Smooth muscle cell (in vitro differentiated cells): ENCODE data around the gene AMOTL2. TPM values are rescaled to one million over a fixed set of nuclear protein-coding genes. Genes with fewer than 3 reads are reported as not detected.
A peak's percentile ranks its signal among the peaks of the same experiment; 100 is the strongest.

Source experiments
- DNase-seq: peaks from one replicate; lab custom pipeline; 2025; ENCODE audit not compliant: unreplicated experiment; lab: John Stamatoyannopoulos, UW
- H2AFZ ChIP-seq: fragments of 200-600 bp; sonication (generic); 2 replicates; pipeline ENCODE4 v1.6.0; 2016; ENCODE audit warnings: antibody characterized with exemption, low read depth, mild to moderate bottlenecking
- H3F3A ChIP-seq: fragments of 200-600 bp; sonication (generic); 2 replicates; pipeline ENCODE4 v1.6.0; 2017; ENCODE audit warnings: antibody characterized with exemption, low read depth
- H3K27ac ChIP-seq: fragments of 200-600 bp; sonication (generic); 2 replicates; pipeline ENCODE4 v1.5.1; 2016; ENCODE audit warnings: low read depth, mild to moderate bottlenecking
- H3K27me3 ChIP-seq: fragments of 200-600 bp; sonication (generic); 2 replicates; pipeline ENCODE4 v1.6.1; 2016; ENCODE audit warnings: low read depth, mild to moderate bottlenecking
- H3K36me3 ChIP-seq: fragments of 200-600 bp; sonication (generic); 2 replicates; pipeline ENCODE4 v1.5.1; 2016; ENCODE audit warnings: low read depth
- H3K4me1 ChIP-seq: fragments of 200-600 bp; sonication (generic); 2 replicates; pipeline ENCODE4 v1.5.1; 2016; ENCODE audit warnings: low read depth
- H3K4me2 ChIP-seq: fragments of 200-600 bp; sonication (generic); 2 replicates; pipeline ENCODE4 v1.6.0; 2016; ENCODE audit warnings: mild to moderate bottlenecking
- H3K4me3 ChIP-seq: fragments of 200-600 bp; sonication (generic); 2 replicates; pipeline ENCODE4 v1.5.1; 2016; ENCODE audit warnings: mild to moderate bottlenecking
- H3K79me2 ChIP-seq: fragments of 200-600 bp; sonication (generic); 2 replicates; pipeline ENCODE4 v1.6.0; 2016; ENCODE audit warnings: low read depth, mild to moderate bottlenecking
- H3K9ac ChIP-seq: fragments of 200-600 bp; sonication (generic); 2 replicates; pipeline ENCODE4 v1.6.0; 2016; ENCODE audit warnings: low read depth
- H3K9me3 ChIP-seq: fragments of 200-600 bp; sonication (generic); replicated peaks from 2 replicates; pipeline ENCODE4 v1.5.1; 2016; ENCODE audit warnings: low read depth
- H4K20me1 ChIP-seq: fragments of 200-600 bp; sonication (generic); 2 replicates; pipeline ENCODE4 v1.6.0; 2016; ENCODE audit warnings: low read depth
- WGBS: methylation state at CpG from one replicate; pipeline ENCODE4 v1.1.7; 2016; ENCODE audit warnings: low lambda C conversion rate; 5-methylcytosine and 5-hydroxymethylcytosine counted together
- polyA plus RNA-seq: library from polyadenylated mRNA; unstranded; fragments of >200 nt; fragmentation: Nextera tagmentation; extraction: Ambion mirVana; gene quantifications from 2 replicates; pipeline ENCODE4 v1.2.1, GENCODE V29; 2016
- total RNA-seq: library from RNA; depleted of rRNA; stranded (reverse); fragments of >200 nt; gene quantifications from 2 replicates; pipeline ENCODE4 v1.2.3, GENCODE V29; 2014
- TF ChIP-seq, protein P1 (sequence below): fragments of 200-600 bp; sonication (generic); IDR thresholded peaks from 2 replicates; pipeline ENCODE4 v1.5.1; 2017; ENCODE audit warnings: borderline replicate concordance, mild to moderate bottlenecking, antibody characterized with exemption; ENCODE audit not compliant: insufficient read depth, poor library complexity, severe bottlenecking

The AMOTL2 gene
- total and polyA plus RNA-seq, 2 experiments from 2014 or later = 109 to 114 TPM

DNA sequence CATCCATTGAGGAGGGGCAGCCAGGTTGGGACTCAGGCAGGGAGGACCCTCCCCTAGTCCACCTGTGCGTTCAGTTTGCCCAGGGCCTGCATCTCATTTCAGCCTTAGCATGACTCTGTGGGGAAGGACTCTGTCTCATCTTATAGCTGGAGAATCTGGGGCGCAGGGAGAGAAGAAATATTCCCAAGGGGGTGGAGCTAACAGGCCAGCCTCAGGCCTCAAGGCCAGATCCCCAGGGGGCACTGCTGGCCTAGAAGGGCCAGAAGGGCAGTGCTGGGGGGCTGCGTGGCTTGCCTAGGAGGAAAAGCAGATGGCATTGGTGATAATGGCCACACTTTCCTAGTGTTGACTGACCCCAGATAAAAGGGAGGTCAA lies 10.9 kb downstream of the AMOTL2 start:
- Histone ChIP-seq H3K36me3 (peaks cover 3% of the 10 kb centered on the region), H3K4me1 (peaks cover 27% of the 10 kb centered on the region), H3K9me3 (no peaks in the 10 kb centered on the region), H3K27me3 (no peaks in the 10 kb centered on the region), H4K20me1 (peaks cover 68% of the 10 kb centered on the region), H3K27ac (peak overlapping the region; percentile 79), H3K4me3 (no peak overlapping the region), H2AFZ (no peak overlapping the region), H3F3A (peaks cover 32% of the 10 kb centered on the region), H3K9ac (peak overlapping the region; percentile 48), H3K4me2 (peak overlapping the region; percentile 82), H3K79me2 (peaks cover 10% of the 10 kb centered on the region)
- DNase-seq = no peak
- TF ChIP-seq, protein P1, sequence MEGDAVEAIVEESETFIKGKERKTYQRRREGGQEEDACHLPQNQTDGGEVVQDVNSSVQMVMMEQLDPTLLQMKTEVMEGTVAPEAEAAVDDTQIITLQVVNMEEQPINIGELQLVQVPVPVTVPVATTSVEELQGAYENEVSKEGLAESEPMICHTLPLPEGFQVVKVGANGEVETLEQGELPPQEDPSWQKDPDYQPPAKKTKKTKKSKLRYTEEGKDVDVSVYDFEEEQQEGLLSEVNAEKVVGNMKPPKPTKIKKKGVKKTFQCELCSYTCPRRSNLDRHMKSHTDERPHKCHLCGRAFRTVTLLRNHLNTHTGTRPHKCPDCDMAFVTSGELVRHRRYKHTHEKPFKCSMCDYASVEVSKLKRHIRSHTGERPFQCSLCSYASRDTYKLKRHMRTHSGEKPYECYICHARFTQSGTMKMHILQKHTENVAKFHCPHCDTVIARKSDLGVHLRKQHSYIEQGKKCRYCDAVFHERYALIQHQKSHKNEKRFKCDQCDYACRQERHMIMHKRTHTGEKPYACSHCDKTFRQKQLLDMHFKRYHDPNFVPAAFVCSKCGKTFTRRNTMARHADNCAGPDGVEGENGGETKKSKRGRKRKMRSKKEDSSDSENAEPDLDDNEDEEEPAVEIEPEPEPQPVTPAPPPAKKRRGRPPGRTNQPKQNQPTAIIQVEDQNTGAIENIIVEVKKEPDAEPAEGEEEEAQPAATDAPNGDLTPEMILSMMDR = no peak
- 82% methylated on average over 3 of the region's 3 CpGs for WGBS

DNA sequence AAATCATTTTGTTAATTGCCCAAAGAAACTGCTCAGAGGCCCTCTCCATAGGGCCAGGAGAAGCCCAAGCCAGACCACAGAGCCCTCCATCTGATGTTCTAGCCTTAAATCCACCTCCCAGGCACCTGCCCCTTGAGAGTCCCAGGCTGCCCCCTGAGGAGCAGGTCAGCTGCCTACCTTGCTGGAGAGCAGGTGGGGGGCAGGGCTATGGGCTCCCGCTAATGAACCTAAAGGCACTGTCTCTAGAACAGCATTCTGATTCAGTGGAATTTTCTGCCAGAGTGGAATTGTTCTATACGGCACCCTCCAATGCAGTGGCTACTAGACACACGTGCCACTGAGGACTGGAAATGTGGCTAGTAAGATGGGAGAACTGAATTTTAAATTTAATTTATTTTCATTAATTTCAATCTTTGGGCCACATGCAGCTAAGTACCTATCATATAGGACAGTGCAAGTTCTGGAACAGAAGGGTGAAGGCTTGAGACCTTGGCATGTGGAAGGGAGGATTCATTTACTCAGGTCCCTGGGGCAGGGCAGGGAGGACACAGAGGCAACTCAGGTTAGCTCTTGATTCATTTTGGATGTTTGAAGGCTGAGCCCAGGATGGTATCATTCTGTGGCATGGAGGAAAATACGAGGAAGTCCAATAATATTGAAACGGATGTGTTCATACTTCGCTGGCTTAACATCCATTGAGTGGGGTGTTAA lies 11.4 kb downstream of the AMOTL2 start:
- no peak overlapping the region for H3K4me3 ChIP-seq
- H3K27ac ChIP-seq = peak overlapping the region; percentile 79
- H3K27me3 ChIP-seq = no peaks in the 10 kb centered on the region
- TF ChIP-seq, protein P1 = no peak
- 80% methylated on average over 6 of the region's 6 CpGs for WGBS
- peaks cover 65% of the 10 kb centered on the region for H4K20me1 ChIP-seq
- no peaks in the 10 kb centered on the region for H3K9me3 ChIP-seq
- DNase-seq = no peak
- peaks cover 3% of the 10 kb centered on the region for H3K36me3 ChIP-seq
- peaks cover 32% of the 10 kb centered on the region for H3K4me1 ChIP-seq
- peaks cover 33% of the 10 kb centered on the region for H3F3A ChIP-seq
- H3K79me2 ChIP-seq = peaks cover 10% of the 10 kb centered on the region
- H2AFZ ChIP-seq = no peak overlapping the region
- no peak overlapping the region for H3K9ac ChIP-seq
- no peak overlapping the region for H3K4me2 ChIP-seq

DNA sequence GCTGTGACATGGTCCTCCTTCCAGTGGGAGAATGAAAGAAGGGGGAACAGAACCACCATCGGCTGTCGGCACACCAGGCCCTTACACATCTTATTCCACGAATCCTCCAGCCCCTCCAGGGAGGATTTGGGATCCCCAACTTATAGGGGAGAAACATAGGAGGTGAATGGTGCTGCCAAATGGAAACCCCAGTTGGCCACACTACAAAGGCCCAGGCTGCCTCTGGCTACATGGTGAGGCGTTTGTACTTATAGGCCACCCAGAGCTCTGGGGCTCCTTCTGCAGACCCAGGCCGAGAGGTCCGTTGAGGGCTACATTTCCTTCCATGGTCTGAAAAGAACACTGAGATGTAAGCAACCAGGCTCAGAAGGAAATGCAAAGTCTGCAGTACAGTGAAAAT lies 12.0 kb downstream of the AMOTL2 start:
- peak overlapping the region; percentile 79 for H3K27ac ChIP-seq
- H3K9me3 ChIP-seq = no peaks in the 10 kb centered on the region
- no peak overlapping the region for H3K4me2 ChIP-seq
- peaks cover 36% of the 10 kb centered on the region for H3F3A ChIP-seq
- TF ChIP-seq, protein P1 = no peak
- H3K36me3 ChIP-seq = peaks cover 3% of the 10 kb centered on the region
- H3K4me1 ChIP-seq = peaks cover 37% of the 10 kb centered on the region
- H3K4me3 ChIP-seq = no peak overlapping the region
- 93% methylated on average over 6 of the region's 6 CpGs for WGBS
- H3K79me2 ChIP-seq = peaks cover 10% of the 10 kb centered on the region
- H3K27me3 ChIP-seq = no peaks in the 10 kb centered on the region
- H4K20me1 ChIP-seq = peaks cover 59% of the 10 kb centered on the region
- DNase-seq = no peak
- no peak overlapping the region for H2AFZ ChIP-seq
- H3K9ac ChIP-seq = no peak overlapping the region
